Body of pancreas (tissue), 4 donors: ENCODE results near the gene RARB.

ENCODE experiments used
- CTCF ChIP-seq, 7 experiments: fragments of 450-650 bp in 4 of 7; fragments of 200-600 bp in 3 of 7; sonication (generic) in 3 of 7; IDR thresholded peaks; one replicate each; pipeline ENCODE4 v1.5.1; 2016 to 2019; ENCODE audit warnings: antibody characterized with exemption in 7 of 7
- POLR2A ChIP-seq, 3 donors: fragments of 450-650 bp; IDR thresholded peaks; one replicate each; pipeline ENCODE4 v1.6.1; 2016; ENCODE audit warnings: antibody characterized with exemption in 3 of 3, mild to moderate bottlenecking in 2 of 3

- no peak for TF ChIP-seq CTCF (IDR thresholded peaks at IDR 0.05)
- TF ChIP-seq POLR2A (IDR thresholded peaks at IDR 0.05): no peak
Observed at GRCh38 chr3:25423780-25424588, 4.1 kb upstream of the RARB start.
